HG03280 (cell line): Measurements from ENCODE around the gene GBP3.
"Not testable (repeated sequence)": the region's sequence is repeated elsewhere in the genome, so short reads cannot be mapped to it uniquely, and the experiment has no call there.

Experiments
- ATAC-seq: cut with Tn5 transposase; IDR thresholded peaks from one replicate; pipeline ENCODE4 v1.9.1; 2021; ENCODE audit warnings: mild to moderate bottlenecking, moderate library complexity; ENCODE audit not compliant: unreplicated experiment

GBP3 gene, protein sequence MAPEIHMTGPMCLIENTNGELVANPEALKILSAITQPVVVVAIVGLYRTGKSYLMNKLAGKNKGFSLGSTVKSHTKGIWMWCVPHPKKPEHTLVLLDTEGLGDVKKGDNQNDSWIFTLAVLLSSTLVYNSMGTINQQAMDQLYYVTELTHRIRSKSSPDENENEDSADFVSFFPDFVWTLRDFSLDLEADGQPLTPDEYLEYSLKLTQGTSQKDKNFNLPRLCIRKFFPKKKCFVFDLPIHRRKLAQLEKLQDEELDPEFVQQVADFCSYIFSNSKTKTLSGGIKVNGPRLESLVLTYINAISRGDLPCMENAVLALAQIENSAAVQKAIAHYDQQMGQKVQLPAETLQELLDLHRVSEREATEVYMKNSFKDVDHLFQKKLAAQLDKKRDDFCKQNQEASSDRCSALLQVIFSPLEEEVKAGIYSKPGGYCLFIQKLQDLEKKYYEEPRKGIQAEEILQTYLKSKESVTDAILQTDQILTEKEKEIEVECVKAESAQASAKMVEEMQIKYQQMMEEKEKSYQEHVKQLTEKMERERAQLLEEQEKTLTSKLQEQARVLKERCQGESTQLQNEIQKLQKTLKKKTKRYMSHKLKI

DNA sequence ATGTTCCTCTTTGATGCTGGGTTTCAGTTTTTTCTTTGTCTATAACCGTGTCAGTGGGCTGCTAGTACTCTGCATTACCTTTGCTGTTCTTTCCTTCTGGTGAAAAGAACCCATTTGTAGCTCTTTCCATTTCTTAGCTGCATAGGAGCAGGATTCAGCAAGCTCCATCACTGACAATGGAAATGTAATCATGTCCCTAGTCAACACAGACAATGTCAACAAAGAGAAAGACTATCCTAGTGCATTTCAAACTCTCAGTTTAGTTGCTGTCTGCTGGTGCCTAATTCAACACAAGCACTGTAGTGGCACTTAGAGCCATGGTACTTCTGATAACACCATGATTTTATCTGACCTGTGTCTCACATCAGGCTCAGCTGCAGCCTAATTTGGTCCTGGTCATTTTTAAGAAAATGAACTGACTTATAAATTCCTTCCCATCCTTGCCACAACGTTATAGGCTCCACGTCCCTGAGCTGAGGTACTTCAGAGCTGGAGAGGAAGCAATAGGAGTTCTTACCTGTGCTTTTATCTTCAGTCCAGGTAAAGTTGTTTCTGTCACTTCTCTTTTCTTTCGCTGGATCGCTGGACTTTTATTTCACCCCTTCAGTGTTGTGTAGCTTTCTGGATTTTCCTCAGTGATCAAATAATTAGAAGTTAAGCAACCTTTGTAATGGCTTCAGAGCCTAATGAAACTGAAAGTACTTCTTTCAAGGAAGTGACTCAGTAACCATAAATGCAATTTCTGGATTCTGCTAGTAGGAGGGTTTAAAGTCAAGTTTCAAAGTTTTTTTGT lies at the start of gene GBP3:
Gene GBP3, minus strand, starts transcription at position 700 of the 793 bp plus-strand sequence. CDS start 2,145 bp downstream, outside the sequence.
- ATAC-seq: peak; percentile 86

DNA sequence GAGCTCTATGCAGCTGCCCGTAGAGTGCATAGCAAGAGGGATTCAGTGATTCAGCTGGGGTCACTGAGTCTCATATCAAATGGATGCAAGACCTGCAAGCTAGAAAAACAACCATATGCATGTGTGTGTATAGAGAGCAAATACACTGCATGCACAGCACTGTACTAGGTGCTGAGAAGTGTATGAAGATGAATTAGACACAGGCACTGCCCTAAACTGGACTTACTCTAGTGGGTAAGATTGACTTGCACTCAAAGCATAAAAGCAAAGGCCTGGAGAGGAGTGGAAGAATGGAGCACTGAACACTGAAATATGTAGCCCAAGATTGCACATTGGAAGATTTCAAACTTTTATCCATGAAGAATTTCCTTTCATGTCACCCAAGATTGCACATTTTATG lies 47.8 kb upstream of the GBP3 start:
- ATAC-seq: no peak

DNA sequence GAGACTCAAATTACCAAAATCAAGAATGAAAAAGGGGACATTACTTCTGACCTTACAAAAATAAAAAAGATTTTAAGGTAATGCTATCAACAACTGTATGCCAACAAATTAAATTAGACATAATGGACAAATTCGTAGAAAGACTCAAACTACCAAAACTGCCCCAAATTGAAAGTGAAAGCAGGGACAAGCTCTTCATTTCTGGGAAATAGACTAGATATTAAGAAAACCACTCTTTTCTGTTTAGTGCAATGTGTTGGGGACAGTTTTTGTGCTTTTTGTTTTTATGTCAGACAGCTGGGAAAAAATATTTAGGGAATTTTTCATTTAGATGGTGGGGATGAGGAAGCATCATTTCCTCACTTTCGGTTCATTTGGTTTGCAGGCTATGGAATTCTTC lies 47.3 kb upstream of the GBP3 start:
- no peak for ATAC-seq

DNA sequence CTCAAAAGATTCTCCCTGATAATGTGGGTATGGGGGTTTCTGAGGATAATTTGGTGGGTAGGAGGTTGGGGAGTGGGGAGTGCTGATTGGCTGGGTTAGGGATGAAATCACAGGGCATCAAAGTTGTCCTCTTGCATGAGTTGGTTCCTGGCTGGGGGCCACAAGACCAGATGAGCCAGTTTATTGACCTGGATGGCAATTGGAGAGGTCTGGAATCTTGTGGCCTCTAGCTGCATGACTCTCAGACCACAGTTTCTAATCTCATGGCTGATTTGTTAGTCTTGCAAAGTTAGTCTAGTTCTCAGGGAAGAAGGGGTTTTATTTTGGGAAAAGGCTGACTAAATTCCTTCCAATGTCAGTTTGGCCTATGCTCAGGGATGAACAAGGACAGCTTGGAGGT lies 45.6 kb upstream of the GBP3 start:
- no peak for ATAC-seq

DNA sequence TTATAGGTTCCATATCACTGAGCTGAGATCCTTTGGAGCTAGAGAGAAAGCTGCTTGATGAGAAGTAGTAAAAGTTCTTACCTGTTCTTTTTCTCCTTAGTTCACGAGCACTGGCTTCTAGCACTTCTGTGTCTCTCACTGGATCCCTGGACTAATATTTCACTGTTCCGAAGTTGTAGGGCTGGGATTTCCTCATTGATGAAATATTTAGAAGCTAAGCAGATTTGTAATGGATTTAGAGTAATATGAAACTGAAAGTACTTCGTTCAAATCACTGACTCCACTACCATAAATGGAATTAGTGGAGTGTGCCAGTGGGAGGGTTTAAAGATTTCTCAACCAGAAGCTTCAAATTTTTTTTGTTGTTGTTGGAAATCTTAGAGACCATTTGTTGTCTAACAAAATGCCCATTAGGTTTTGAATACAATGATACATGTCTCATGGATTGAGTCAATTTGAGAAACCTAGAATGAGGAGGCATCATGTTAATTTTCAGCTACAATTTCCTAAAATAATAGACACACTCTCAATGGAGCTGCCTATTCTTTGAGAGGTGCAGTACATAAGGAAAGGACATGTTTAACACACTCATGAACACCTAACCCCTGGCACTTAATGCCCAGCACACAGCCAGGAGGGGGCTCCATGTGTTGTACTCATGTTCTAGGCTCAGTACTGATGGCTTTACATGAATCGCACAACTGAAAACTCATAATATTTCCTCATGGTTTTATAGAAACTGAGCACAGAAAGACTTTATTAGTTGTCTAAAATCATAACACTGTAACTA lies 42.6 kb upstream of the GBP3 start, which contains the start of gene GBP1:
Gene GBP1, minus strand, starts transcription at position 130 of the 790 bp plus-strand sequence. CDS start 1,974 bp downstream, outside the sequence.
- peak; percentile 51 for ATAC-seq

DNA sequence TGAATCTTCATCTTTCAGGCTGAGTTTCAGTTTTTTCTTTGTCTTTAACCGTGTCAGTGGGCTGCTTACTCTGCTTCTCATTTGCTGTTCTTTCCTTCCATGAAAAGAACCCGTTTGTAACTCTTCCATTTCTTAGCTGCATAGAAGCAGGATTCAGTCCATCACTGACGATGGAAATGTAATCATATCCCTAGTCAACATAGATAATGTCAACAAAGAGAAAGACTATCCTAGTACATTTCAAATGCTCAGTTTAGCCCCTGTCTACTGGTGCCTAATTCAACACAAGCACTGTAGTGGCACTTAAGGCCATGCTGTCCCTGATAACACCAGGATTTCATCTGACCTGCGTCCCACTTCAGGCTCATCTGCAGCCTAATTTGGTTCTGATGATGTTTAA lies 42.0 kb upstream of the GBP3 start:
- peak; percentile 41 for ATAC-seq

DNA sequence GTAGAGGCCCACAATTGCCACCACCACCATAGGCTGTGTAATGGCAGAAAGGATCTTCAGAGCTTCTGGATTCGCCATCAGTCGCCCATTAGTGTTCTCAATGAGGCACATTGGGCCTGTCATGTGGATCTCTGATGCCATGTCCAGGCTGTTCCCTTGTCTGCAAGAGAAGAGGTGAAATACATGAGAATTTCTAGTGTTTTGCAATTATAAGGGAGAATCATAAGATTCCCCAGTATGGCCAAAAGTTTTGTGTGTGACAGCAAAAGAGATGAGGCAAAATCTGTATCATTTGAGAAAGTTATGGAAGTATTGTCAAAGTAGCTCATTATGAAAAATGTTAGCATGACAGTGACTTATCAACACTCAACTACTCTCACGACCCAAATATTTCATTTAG lies 40.4 kb upstream of the GBP3 start:
- ATAC-seq: no peak

DNA sequence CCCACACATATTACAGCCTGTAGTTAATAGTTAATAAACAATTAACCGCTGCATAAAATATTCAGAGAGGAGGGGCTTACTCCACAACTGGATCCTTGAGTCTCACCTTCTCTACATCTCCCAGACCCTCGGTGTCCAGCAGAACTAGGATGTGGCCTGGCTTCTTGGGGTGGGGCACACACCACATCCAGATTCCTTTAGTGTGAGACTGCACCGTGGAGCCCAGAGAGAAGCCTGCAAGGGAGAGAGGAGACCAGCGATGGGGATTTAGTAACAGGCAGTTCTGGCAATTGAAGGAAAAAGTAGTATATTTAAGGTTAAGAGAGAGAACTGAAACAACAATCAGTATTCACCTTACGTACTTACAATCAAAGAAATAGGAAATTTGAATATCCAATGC lies 37.4 kb upstream of the GBP3 start:
- no peak for ATAC-seq

DNA sequence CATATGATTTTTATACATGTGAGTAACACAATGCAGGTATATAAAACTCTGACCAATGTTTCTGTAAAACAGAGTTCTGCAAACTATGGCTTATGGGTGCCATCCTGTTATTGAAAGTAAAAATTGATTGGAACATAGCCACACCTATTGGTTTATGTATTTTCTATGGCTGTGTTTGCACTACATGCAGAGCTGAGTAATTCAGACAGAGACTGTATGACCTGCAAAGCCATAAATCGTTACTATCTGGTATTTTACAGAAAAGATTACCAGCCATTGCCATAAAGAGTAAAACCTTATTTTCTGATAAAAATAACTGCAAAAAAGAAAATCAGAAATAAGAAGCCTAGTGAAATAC lies 29.3 kb upstream of the GBP3 start:
- ATAC-seq: no peak

DNA sequence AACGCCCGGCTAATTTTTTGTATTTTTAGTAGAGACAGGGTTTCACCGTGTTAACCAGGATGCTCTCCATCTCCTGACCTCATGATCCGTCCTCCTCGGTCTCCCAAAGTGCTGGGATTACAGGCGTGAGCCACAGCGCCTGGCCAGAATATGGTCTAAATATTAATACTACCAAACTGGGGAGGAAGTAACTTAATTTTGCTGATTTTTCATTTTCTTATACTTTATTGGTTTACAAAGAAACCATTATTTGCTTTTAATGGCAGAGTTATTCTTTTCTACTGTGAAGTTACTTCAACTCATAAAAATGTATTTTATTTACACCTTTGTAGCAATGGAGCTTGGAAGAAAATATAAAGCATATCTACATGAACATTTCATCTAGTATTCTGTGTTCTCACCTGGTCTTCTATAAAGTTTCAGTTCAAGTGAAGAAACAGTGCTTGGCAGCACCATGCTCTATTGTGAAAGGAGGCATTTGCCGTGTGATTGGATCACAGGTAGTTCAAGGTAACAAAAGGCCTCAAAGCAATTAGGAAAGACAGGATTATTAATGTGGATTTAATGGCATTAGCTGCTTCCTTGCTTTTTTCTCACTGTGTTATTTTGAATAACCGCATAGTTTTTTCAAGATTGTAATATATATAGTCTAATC lies 28.8 kb upstream of the GBP3 start:
- no peak for ATAC-seq

DNA sequence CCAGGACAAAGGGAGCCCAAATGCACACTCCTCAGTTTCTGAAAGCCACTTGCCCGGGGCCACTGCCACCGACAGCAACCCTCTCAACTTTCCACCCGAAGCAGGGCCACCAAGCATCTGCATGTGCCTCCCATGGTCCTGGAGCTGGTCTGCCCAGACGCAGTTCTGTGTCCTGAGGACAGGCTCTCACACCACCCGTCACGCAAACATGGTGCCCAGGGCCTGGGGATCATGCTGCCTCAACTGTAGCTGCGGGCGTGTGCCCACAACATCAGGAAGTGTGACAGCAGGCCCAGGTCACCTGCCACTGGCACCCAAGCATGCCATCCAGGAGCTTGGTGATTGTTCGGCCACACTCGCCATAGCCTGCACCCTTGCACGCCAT lies 28.0 kb upstream of the GBP3 start:
- ATAC-seq: no peak

DNA sequence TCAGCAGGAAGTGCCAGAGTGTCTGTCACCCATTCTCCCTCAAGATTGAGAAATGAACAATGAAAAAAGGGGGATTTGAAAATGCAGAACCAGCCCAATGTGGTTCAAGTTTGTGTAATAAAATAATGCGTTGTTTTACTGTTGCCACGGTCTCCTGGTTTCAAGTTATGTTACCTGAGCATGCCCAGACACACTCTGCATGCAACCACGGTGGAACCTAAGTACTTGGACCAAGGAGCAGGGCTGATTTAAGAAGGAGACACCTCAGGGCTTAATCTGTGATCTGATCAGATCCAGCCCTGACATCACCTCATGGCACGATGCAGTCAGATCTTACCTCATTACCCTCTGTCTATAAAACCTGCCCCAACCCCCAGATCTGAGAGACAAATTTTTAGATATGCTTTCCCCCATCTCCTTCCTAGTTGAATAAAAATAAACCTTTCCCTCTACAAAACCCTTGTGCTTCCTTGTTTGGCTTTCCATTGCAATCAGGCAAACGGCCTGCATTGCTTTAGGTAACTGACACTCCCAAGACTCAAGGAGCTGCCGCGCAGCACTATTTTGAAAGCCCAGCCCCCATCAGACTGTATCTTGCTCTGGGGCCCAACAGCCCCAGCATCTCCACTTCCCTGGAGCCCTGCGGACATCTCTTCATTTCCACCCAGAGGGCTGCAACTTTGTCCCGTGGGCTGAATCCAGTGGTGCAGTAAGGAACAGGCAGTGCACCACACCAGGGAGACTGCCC lies 27.4 kb upstream of the GBP3 start:
- ATAC-seq: not testable (repeated sequence)

DNA sequence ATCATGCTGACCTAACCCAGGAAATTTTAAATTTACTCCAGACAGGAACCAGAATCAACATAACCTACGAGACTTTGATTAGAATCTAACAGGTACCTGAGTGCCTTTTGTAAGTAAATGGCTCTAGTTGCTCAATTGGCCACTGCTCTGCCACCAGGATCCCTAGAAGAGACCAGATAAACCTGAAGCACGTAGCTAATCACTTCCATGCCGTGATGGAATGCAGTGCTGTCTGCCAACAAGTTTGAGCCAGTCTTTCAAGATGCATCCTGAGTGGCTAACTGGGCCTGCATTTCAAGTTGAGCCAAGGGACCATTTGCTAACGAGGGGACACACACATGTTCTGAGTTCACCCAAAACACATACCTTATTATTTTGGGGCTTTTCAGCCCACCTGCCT lies 26.5 kb upstream of the GBP3 start:
- not testable (repeated sequence) for ATAC-seq

DNA sequence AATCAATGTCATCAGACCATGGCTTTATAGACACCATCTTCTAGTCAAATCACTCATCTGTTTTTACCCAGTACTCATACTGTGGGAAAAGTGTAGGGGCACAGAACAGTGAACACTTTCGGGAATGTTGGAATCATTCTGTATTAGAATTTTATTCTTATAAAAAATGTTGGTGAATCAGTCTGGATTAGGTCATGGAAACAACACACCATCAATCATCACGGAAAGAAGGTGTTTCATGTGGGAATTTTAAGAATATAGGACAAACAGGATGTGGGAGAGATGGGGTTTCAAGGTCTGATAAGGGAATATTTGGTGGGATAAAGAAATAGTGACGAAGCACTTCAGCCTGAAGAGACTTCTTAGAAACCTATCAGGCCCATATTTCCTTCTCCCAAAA lies 25.1 kb upstream of the GBP3 start:
- no peak for ATAC-seq

DNA sequence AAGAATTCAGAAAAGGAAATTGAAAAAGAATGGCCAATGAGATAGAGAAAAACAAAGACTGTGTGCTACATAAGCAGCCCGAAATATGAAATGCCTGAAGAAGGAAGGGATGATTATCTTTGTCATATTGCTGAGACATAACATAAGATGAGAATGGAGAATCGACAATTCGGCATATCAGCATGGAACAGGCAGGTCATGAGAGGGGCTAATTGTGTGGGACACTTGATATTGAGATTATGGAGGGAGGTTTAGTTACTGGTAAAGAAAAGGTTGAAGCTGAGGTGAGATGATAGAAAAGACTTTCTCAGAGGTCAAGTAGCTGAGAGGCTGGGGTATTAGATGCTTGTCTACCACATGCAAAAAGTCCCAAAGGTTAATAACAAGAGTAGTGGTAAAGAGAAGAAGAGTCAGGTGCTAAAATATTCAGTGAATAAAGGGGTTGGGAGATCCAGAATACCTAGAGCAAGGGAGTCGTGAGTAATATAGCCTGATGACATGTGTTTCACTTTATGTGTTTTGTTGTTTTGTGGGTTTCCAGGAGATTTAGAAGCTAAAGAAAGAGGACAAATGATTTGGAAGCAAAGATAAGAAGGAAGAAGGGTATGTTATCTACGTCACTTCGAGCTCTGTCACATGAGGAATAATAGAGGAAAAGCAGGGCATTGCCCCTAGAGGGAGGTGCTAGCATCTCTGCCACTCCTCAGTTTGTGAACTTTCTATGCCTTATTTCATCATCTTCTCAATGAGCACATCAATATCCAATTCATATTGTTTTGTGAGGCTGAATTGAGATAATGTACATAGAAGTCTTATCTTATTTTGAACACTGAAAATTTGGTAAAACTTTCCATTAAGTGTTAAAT lies 23.9 kb upstream of the GBP3 start:
- not testable (repeated sequence) for ATAC-seq

DNA sequence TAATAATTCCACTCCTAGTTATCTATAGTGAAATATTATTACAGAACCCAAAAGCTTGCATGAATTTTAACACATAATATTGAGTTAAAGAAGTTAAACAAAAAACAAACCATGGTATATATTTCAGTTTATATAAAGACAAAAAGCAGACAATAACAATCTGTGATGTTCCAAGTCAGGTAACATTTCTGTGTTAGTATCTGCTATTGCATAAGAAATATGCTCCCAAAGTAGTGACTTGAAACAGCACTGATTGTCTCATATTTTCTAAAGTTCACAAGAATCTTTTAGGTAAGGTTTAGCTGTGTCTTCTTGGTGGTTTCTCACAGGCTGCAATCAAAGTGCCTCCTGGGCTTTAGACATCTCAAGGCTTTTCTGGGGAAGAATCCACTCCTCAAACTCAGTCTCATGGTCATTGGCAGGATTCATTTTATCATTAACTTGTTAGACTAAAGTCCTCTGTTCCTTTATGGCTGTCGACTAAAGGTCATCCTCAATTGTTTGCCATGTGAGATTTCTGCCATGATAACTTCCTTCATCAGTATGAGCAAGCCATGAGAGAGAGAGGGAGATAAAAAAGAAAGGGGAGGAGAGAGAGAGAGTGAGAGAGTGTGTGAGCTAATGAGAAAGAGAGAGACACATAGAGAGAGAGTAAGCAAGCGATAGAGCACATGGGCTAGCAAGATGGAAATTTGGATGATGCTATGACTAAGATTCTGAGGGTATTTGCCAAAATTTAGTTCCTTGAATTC lies 22.5 kb upstream of the GBP3 start:
- ATAC-seq: no peak

DNA sequence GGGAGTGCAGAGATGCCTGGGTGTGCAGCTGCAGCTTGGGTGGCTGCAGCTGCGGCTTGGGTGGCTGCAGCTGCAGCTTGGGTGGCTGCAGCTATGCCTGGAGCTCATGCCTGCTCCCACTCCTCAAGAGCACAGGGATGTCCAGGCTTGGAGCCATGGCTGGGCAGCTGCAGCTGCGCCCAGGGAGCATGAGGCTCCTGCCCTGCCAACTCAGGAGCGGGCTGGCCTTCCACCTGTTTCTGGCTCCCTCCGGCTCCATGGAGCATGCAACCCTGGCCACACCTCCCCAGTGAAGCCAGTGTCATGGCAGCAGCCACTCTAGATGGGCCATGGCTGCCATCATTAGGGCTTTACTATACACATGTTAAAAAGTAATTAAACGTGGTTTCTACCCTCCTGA lies 21.3 kb upstream of the GBP3 start:
- no peak for ATAC-seq

DNA sequence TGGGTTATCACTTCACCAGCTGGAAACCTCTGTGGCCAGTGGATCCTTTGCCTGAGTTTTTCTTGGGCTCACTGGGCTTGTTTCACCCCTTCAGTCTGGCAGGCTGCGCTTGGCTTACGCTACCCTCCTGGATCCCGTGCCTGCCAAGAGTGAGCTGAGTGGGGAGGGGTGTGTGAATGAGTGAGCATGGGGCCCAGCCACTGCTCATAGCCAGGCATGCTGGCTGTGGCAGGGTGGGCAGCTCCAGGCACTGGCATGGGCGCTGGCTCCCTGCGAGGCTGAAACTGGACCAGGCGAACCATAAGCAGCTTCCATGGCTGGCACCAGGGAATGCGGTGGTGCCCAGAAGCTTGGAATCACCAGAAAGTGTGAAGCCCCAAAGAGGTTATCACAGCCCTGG lies 19.8 kb upstream of the GBP3 start:
- no peak for ATAC-seq
